ENCODE measurements around the gene RRP7A. TPM values are rescaled to one million over a fixed set of nuclear protein-coding genes. Genes with fewer than 3 reads are reported as not detected.

The RRP7A gene
- total and polyA plus RNA-seq, 2 donors (not counting 3 experiments of a cell fraction or from before 2014, with no cell fraction given), result 35.3 to 83.7 TPM

DNA sequence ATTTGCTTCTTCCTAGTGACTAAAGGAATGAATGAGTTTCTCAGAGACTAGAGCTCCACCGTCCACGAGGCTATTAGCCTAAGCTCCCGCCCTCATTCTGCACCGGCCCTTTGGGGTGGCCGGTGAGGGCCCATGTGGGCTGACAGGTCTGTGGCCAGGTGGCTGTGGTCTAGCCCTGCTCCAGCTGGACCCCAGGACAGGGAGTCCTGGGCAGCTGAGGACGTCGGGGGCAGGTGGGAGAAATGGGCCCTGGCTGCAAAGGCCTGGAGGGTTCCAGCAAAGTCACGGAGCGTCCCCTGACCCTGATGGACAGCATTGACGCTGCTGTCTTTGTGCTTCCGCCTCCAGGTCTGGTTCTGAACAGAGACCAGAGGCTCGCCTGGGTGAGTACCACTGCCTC, 46.4 kb upstream of the RRP7A start:
- BruUV-seq (replicated peaks), result no TSS peak
- FAIRE-seq (no peak), DNase-seq (ENCODE audit: low read depth, low spot score) (no peak)
- Histone ChIP-seq H3K27me3 (ENCODE audit: control insufficient read depth in 2 of 2, insufficient read depth in 2 of 2, low read length in 2 of 2) (no peaks in the 10 kb centered on the region), H3K4me1 (ENCODE audit: control insufficient read depth, extremely low read depth, insufficient read depth, low read length) (no peaks in the 10 kb centered on the region), H3K36me3 (ENCODE audit: control insufficient read depth in 2 of 2, extremely low read depth in 1 of 2, insufficient read depth in 2 of 2, low read length in 2 of 2) (no peaks in the 10 kb centered on the region), H3K9me1 (replicated peaks; ENCODE audit: control insufficient read depth, extremely low read depth, insufficient read depth, low read length) (no peaks in the 10 kb centered on the region), H4K20me1 (replicated peaks; ENCODE audit: control insufficient read depth, extremely low read depth, insufficient read depth, low read length) (no peaks in the 10 kb centered on the region), H3K4me2 (ENCODE audit: insufficient read depth, low read length) (no peak overlapping the region), H2AFZ (ENCODE audit: low read depth, low read length) (no peak overlapping the region), H3K4me3 (replicated peaks in 1 of 3; ENCODE audit: insufficient read depth in 1 of 3, low read depth in 1 of 3, low read length in 3 of 3) (no peak overlapping the region), H3K79me2 (ENCODE audit: control insufficient read depth, insufficient read depth, low read length) (no peaks in the 10 kb centered on the region), H3K27ac (ENCODE audit: insufficient read depth, low read depth, low read length) (no peak overlapping the region), H3K9ac (replicated peaks; ENCODE audit: extremely low read depth, insufficient read depth, low read length) (no peak overlapping the region), H3K9me3 (replicated peaks; ENCODE audit: control insufficient read depth, insufficient read depth, low read length) (no peaks in the 10 kb centered on the region)
- CTCF ChIA-PET, result no interaction called here
- POLR2A ChIA-PET, result interaction anchor here (0.6 kb wide), 1 partner anchor 42 kb away, joined by 9 read pairs; no protein-coding TSS in a partner anchor
- dilution Hi-C loops (cut with MboI; ENCODE audit: extremely low pct_ligation_motif_present, low sequenced_read_pairs), result no loop called here
- TF ChIP-seq GATA2 (IDR thresholded peaks at IDR 0.05; ENCODE audit: insufficient read depth, insufficient read length, low read depth, low read length) (no peak), EZH2 (IDR thresholded peaks at IDR 0.05; ENCODE audit: borderline replicate concordance, low read depth, low read length, severe bottlenecking) (no peak), POLR2A (IDR thresholded peaks at IDR 0.05; ENCODE audit: low read depth, low read length) (no peak), MAX (IDR thresholded peaks at IDR 0.05; ENCODE audit: insufficient read depth, insufficient read length) (no peak), JUN (IDR thresholded peaks at IDR 0.05; ENCODE audit: borderline replicate concordance, insufficient read depth, insufficient read length, low read depth) (no peak), FOS (IDR thresholded peaks at IDR 0.05; ENCODE audit: borderline replicate concordance, insufficient read depth, low read length) (no peak), MYC (IDR thresholded peaks at IDR 0.05; ENCODE audit: low read depth, low read length) (no peak), POLR2AphosphoS5 (IDR thresholded peaks at IDR 0.05; ENCODE audit: insufficient read depth, low read depth, low read length) (no peak)
- TF ChIP-seq, protein P1, sequence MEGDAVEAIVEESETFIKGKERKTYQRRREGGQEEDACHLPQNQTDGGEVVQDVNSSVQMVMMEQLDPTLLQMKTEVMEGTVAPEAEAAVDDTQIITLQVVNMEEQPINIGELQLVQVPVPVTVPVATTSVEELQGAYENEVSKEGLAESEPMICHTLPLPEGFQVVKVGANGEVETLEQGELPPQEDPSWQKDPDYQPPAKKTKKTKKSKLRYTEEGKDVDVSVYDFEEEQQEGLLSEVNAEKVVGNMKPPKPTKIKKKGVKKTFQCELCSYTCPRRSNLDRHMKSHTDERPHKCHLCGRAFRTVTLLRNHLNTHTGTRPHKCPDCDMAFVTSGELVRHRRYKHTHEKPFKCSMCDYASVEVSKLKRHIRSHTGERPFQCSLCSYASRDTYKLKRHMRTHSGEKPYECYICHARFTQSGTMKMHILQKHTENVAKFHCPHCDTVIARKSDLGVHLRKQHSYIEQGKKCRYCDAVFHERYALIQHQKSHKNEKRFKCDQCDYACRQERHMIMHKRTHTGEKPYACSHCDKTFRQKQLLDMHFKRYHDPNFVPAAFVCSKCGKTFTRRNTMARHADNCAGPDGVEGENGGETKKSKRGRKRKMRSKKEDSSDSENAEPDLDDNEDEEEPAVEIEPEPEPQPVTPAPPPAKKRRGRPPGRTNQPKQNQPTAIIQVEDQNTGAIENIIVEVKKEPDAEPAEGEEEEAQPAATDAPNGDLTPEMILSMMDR (IDR thresholded peaks at IDR 0.05; ENCODE audit: extremely low read depth in 1 of 2, insufficient read depth in 1 of 2, low read depth in 1 of 2, low read length in 2 of 2), result no peak
- intact Hi-C loops (cut with micrococcal nuclease), result no loop called here
